SK-N-SH (cell line): ENCODE data around the gene IFT122. TPM values are rescaled to one million over a fixed set of nuclear protein-coding genes. Genes with fewer than 3 reads are reported as not detected.

ENCODE experiments used
- CTCF ChIA-PET: fragments of 300-600, 350-600 bp; formaldehyde crosslinking; extraction: SDS; loops from one replicate; lab custom pipeline; 2021; lab: Yijun Ruan, JAX
- POLR2A ChIA-PET: fragments of 350-600 bp; sonication (Branson Sonifier 250); formaldehyde crosslinking; extraction: SDS; loops from one replicate; lab custom pipeline; 2020; ENCODE audit warnings: antibody characterized with exemption, inconsistent platforms; lab: Yijun Ruan, JAX
- DNase-seq: peaks from one replicate; pipeline ENCODE4 v3.0.0; 2012
- H2AFZ ChIP-seq: fragments of 200-600 bp; sonication (generic); 2 replicates; pipeline ENCODE4 v1.8.1; 2016; ENCODE audit warnings: antibody characterized with exemption, mild to moderate bottlenecking, low read depth
- H3F3A ChIP-seq: fragments of 200-600 bp; sonication (generic); replicated peaks from 2 replicates; pipeline ENCODE3; 2016; ENCODE audit warnings: antibody characterized with exemption, mild to moderate bottlenecking; ENCODE audit not compliant: insufficient read depth
- H3K27ac ChIP-seq, 2 experiments: fragments of 200-500 bp in 1 of 2; fragments of 200-600 bp in 1 of 2; sonication (Bioruptor generic) in 1 of 2; sonication (generic), shearing (Covaris generic) in 1 of 2; 2 replicates each; pipeline versions ENCODE4 v1.5.1 to v1.6.1; 2014 to 2016; ENCODE audit warnings: low read depth in 2 of 2, inconsistent platforms in 1 of 2, low read length in 1 of 2, mild to moderate bottlenecking in 1 of 2, mixed read lengths in 1 of 2
- H3K27me3 ChIP-seq: fragments of 200-600 bp; sonication (generic), shearing (Covaris generic); 2 replicates; pipeline ENCODE4 v1.6.1; 2016; ENCODE audit warnings: mixed run types; ENCODE audit not compliant: insufficient read depth
- H3K36me3 ChIP-seq, 2 experiments: fragments of 200-500 bp in 1 of 2; fragments of 200-600 bp in 1 of 2; sonication (Bioruptor generic) in 1 of 2; sonication (generic) in 1 of 2; replicated peaks in 1 of 2; 2 replicates each; pipeline versions ENCODE3 to v1.5.1; 2014 to 2016; ENCODE audit warnings: low read length in 1 of 2, mild to moderate bottlenecking in 1 of 2; ENCODE audit not compliant: insufficient read depth in 2 of 2, control insufficient read depth in 1 of 2
- H3K4me1 ChIP-seq, 2 experiments: fragments of 200-500 bp in 1 of 2; fragments of 200-600 bp in 1 of 2; sonication (Bioruptor generic) in 1 of 2; sonication (generic), shearing (Covaris generic) in 1 of 2; 2 replicates each; pipeline versions ENCODE4 v1.5.1 to v1.6.1; 2014 to 2016; ENCODE audit warnings: low read depth in 1 of 2, low read length in 1 of 2, mixed run types in 1 of 2; ENCODE audit not compliant: insufficient read depth in 2 of 2, control insufficient read depth in 1 of 2
- H3K4me2 ChIP-seq: fragments of 200-600 bp; sonication (generic), shearing (Covaris generic); 2 replicates; pipeline ENCODE4 v1.6.1; 2017; ENCODE audit warnings: mixed run types
- H3K4me3 ChIP-seq, 2 experiments: fragments of 200-500 bp in 1 of 2; fragments of 200-600 bp in 1 of 2; sonication (Bioruptor generic) in 1 of 2; sonication (generic), shearing (Covaris generic) in 1 of 2; 2 replicates each; pipeline versions ENCODE4 v1.5.1 to v1.8.1; 2014 to 2016; ENCODE audit warnings: low read depth in 2 of 2, inconsistent platforms in 1 of 2, low read length in 1 of 2, mild to moderate bottlenecking in 1 of 2, mixed read lengths in 1 of 2, moderate library complexity in 1 of 2
- H3K79me2 ChIP-seq: fragments of 200-600 bp; sonication (generic); 2 replicates; pipeline ENCODE4 v1.8.1; 2017; ENCODE audit warnings: mild to moderate bottlenecking; ENCODE audit not compliant: insufficient read depth
- H3K9ac ChIP-seq: fragments of 200-600 bp; sonication (generic); 2 replicates; pipeline ENCODE4 v1.6.1; 2017; ENCODE audit warnings: mixed run types
- H3K9me2 ChIP-seq: fragments of 200-600 bp; sonication (generic); 2 replicates; pipeline ENCODE4 v1.6.1; 2017; ENCODE audit warnings: mixed run types
- H3K9me3 ChIP-seq: fragments of 200-600 bp; sonication (generic); 2 replicates; pipeline ENCODE4 v1.6.1; 2017; ENCODE audit warnings: mixed run types, mild to moderate bottlenecking, moderate library complexity
- H4K20me1 ChIP-seq: fragments of 200-600 bp; sonication (generic); 2 replicates; pipeline ENCODE4 v1.6.1; 2017; ENCODE audit warnings: mild to moderate bottlenecking, mixed run types; ENCODE audit not compliant: insufficient read depth
- CHD2 ChIP-seq: fragments of 150-350 bp; IDR thresholded peaks from 2 replicates; pipeline ENCODE4 v1.6.1; 2018; ENCODE audit warnings: low read length; ENCODE audit not compliant: partially characterized antibody
- EZH2phosphoT487 ChIP-seq: fragments of 200-600 bp; sonication (generic); IDR thresholded peaks from 2 replicates; pipeline ENCODE4 v1.6.1; 2017; ENCODE audit warnings: low read depth, mixed run types, mild to moderate bottlenecking, antibody characterized with exemption, moderate library complexity, borderline replicate concordance
- FOXM1 ChIP-seq: IDR thresholded peaks from 2 replicates; pipeline ENCODE4 v1.4.0; 2012; ENCODE audit warnings: low read depth, mild to moderate bottlenecking
- GABPA ChIP-seq: IDR thresholded peaks from 2 replicates; pipeline ENCODE4 v1.4.0; 2012; ENCODE audit warnings: low read depth, mild to moderate bottlenecking
- GATA2 ChIP-seq: sonication (generic); formaldehyde crosslinking; IDR thresholded peaks from 2 replicates; pipeline ENCODE4 v1.5.0; 2020; ENCODE audit warnings: mild to moderate bottlenecking, missing genetic modification reagents
- IRF3 ChIP-seq: fragments of 150-350 bp; IDR thresholded peaks from 2 replicates; pipeline ENCODE4 v1.6.1; 2016; ENCODE audit warnings: mild to moderate bottlenecking, low read depth, low read length
- MAX ChIP-seq: IDR thresholded peaks from 2 replicates; pipeline ENCODE4 v1.4.0; 2012; ENCODE audit warnings: low read depth
- MEF2A ChIP-seq: IDR thresholded peaks from 2 replicates; pipeline ENCODE4 v1.4.0; 2012; ENCODE audit warnings: low read depth, borderline replicate concordance
- MXI1 ChIP-seq: IDR thresholded peaks from 2 replicates; pipeline ENCODE4 v1.6.1; 2012; ENCODE audit warnings: mild to moderate bottlenecking, low read depth, low read length, improper control_type of control experiment
- NFIC ChIP-seq: IDR thresholded peaks from 2 replicates; pipeline ENCODE4 v1.4.0; 2012; ENCODE audit warnings: borderline replicate concordance
- NRF1 ChIP-seq: IDR thresholded peaks from 2 replicates; pipeline ENCODE4 v1.6.1; 2012; ENCODE audit warnings: low read depth, mild to moderate bottlenecking, low read length
- PBX3 ChIP-seq: IDR thresholded peaks from 2 replicates; pipeline ENCODE4; 2012
- POLR2AphosphoS5 ChIP-seq: IDR thresholded peaks from 2 replicates; pipeline ENCODE4 v1.6.1; 2012; ENCODE audit warnings: low read depth, low read length
- RCOR1 ChIP-seq: fragments of 150-350 bp; IDR thresholded peaks from 2 replicates; pipeline ENCODE4 v1.6.1; 2017; ENCODE audit warnings: antibody characterized with exemption, low read length
- RFX5 ChIP-seq: IDR thresholded peaks from 2 replicates; pipeline ENCODE4 v1.6.1; 2012; ENCODE audit warnings: mild to moderate bottlenecking, improper control_type of control experiment, low read length
- SIN3A ChIP-seq: IDR thresholded peaks from 2 replicates; pipeline ENCODE4 v1.6.1; 2012; ENCODE audit warnings: low read depth, mild to moderate bottlenecking, low read length, moderate library complexity, borderline replicate concordance
- SMC3 ChIP-seq: IDR thresholded peaks from 2 replicates; pipeline ENCODE4 v1.6.1; 2012; ENCODE audit warnings: low read depth, low read length, improper control_type of control experiment
- TCF12 ChIP-seq: IDR thresholded peaks from 2 replicates; pipeline ENCODE4 v1.4.0; 2012
- TEAD4 ChIP-seq: IDR thresholded peaks from 2 replicates; pipeline ENCODE4 v1.4.0; 2012; ENCODE audit warnings: mild to moderate bottlenecking, borderline replicate concordance; ENCODE audit not compliant: insufficient read depth
- USF1 ChIP-seq: IDR thresholded peaks from 2 replicates; pipeline ENCODE4 v1.4.0; 2012; ENCODE audit warnings: low read depth, borderline replicate concordance
- USF2 ChIP-seq: fragments of 150-350 bp; IDR thresholded peaks from 2 replicates; pipeline ENCODE4 v1.6.1; 2017; ENCODE audit warnings: antibody characterized with exemption, low read length, low read depth, borderline replicate concordance
- YY1 ChIP-seq: IDR thresholded peaks from 2 replicates; pipeline ENCODE4 v1.4.0; 2012; ENCODE audit warnings: low read depth, mild to moderate bottlenecking
- ZBTB33 ChIP-seq: IDR thresholded peaks from 2 replicates; pipeline ENCODE4 v1.4.0; 2012; ENCODE audit warnings: low read depth, borderline replicate concordance
- WGBS: methylation state at CpG from one replicate; pipeline ENCODE4 v1.1.6; 2017; ENCODE audit warnings: low lambda C conversion rate; 5-methylcytosine and 5-hydroxymethylcytosine counted together
- polyA plus RNA-seq, 3 experiments: library from polyadenylated mRNA; depleted of rRNA; stranded (reverse); fragments of >200 nt; gene quantifications; 2 replicates each; pipeline ENCODE4 v1.2.3, GENCODE V29; 2012

Gene IFT122
- polyA plus RNA-seq, 1 of the 3 experiments (the other 2 are of a cell fraction), result 20.1 TPM

- Histone ChIP-seq H4K20me1 (no peaks in the 10 kb centered on the region), H3K9me2 (no peaks in the 10 kb centered on the region), H3K9ac (no peak overlapping the region), H3K27me3 (no peaks in the 10 kb centered on the region), H3F3A (no peaks in the 10 kb centered on the region), H3K4me3 (no peak overlapping the region), H3K27ac (no peak overlapping the region)
- ChIA-PET POLR2A (no interaction called here), CTCF (interaction anchor here (1.2 kb wide), 1 partner anchor 13 kb away, joined by 4 read pairs; no protein-coding TSS in a partner anchor)
- TF ChIP-seq NFIC, result no peak
- TF ChIP-seq IRF3, result no peak
- no peak for TF ChIP-seq YY1
- no peak for TF ChIP-seq EZH2phosphoT487
- TF ChIP-seq RFX5, result no peak
- no peak for TF ChIP-seq MXI1
- TF ChIP-seq MAX, result no peak
- TF ChIP-seq GABPA, result no peak
- no peak for TF ChIP-seq FOXM1
- TF ChIP-seq ZBTB33, result no peak
- no peak for TF ChIP-seq SMC3
- TF ChIP-seq TEAD4, result no peak
- TF ChIP-seq GATA2 (CRISPR knock-in tag), result no peak
- TF ChIP-seq MEF2A, result no peak
- TF ChIP-seq SIN3A, result no peak
- TF ChIP-seq, all 33 proteins: peak for 0
- Histone ChIP-seq H3K4me2 (no peak overlapping the region), H3K79me2 (no peaks in the 10 kb centered on the region), H3K4me1 (no peaks in the 10 kb centered on the region; a peak in 1 of 4 replicates), H3K36me3 (peaks cover 0 to 2% of the 10 kb centered on the region in 2 experiments), H2AFZ (no peak overlapping the region), H3K9me3 (no peaks in the 10 kb centered on the region)
- DNase-seq, result no peak
- WGBS, result 97% methylated on average over 6 of the region's 8 CpGs
Measured at GRCh38 chr3:129513705-129514104, 73.7 kb downstream of the IFT122 start.

- Histone ChIP-seq H3K9me2 (no peaks in the 10 kb centered on the region), H3K79me2 (no peaks in the 10 kb centered on the region), H3K27me3 (no peaks in the 10 kb centered on the region), H3K4me3 (no peak overlapping the region), H3K4me1 (no peaks in the 10 kb centered on the region; a peak in 1 of 4 replicates), H3K4me2 (no peak overlapping the region), H4K20me1 (no peaks in the 10 kb centered on the region), H3F3A (no peaks in the 10 kb centered on the region), H3K27ac (no peak overlapping the region), H3K9me3 (no peaks in the 10 kb centered on the region), H2AFZ (no peak overlapping the region), H3K9ac (no peak overlapping the region), H3K36me3 (peaks cover 0 to 2% of the 10 kb centered on the region in 2 experiments)
- ChIA-PET POLR2A (no interaction called here), CTCF (interaction anchor here (1.2 kb wide), 1 partner anchor 12 kb away, joined by 4 read pairs; no protein-coding TSS in a partner anchor)
- no peak for DNase-seq
- 98% methylated on average over 9 of the region's 10 CpGs for WGBS
- TF ChIP-seq GATA2 (CRISPR knock-in tag) (no peak), PBX3 (no peak), SIN3A (no peak), USF1 (no peak), RFX5 (no peak), USF2 (no peak), POLR2AphosphoS5 (no peak), RCOR1 (no peak), NFIC (no peak), NRF1 (no peak), TCF12 (no peak), FOXM1 (no peak), CHD2 (no peak)
Measured at GRCh38 chr3:129514110-129514509, 74.1 kb downstream of the IFT122 start.
